HEK293 (cell line): ENCODE data around the gene C13orf46.

Experiments used
- CTCF ChIP-seq: fragments of 450-650 bp; formaldehyde crosslinking; IDR thresholded peaks from 2 replicates; pipeline ENCODE4 v1.5.1; 2016; ENCODE audit warnings: missing biosample characterization, missing genetic modification characterization
- PRDM10 ChIP-seq: fragments of 450-650 bp; formaldehyde crosslinking; IDR thresholded peaks from 2 replicates; pipeline ENCODE4 v1.5.1; 2016; ENCODE audit warnings: missing biosample characterization, missing genetic modification characterization
- ZNF394 ChIP-seq: fragments of 450-650 bp; formaldehyde crosslinking; IDR thresholded peaks from 2 replicates; pipeline ENCODE4 v1.5.1; 2016; ENCODE audit warnings: missing biosample characterization, missing genetic modification characterization, mild to moderate bottlenecking, moderate library complexity, borderline replicate concordance
- ZNF518A ChIP-seq: fragments of 450-650 bp; formaldehyde crosslinking; conservative IDR thresholded peaks from 2 replicates; pipeline ENCODE4 v1.5.1; 2016; ENCODE audit warnings: low read depth, missing biosample characterization, missing genetic modification characterization
- ZNF629 ChIP-seq: fragments of 450-650 bp; formaldehyde crosslinking; IDR thresholded peaks from 2 replicates; pipeline ENCODE4 v1.5.1; 2017; ENCODE audit warnings: missing biosample characterization, missing genetic modification characterization
- ZNF670 ChIP-seq: fragments of 450-650 bp; formaldehyde crosslinking; IDR thresholded peaks from 2 replicates; pipeline ENCODE4 v1.5.1; 2016; ENCODE audit warnings: missing biosample characterization, missing genetic modification characterization, low read depth
- ZNF830 ChIP-seq: fragments of 450-650 bp; IDR thresholded peaks from 2 replicates; pipeline ENCODE4 v1.5.0; 2018; ENCODE audit warnings: missing biosample characterization, missing genetic modification characterization, low read depth, mild to moderate bottlenecking, moderate library complexity

GRCh38 chr13:113969311-113969972 lies 4.4 kb downstream of the C13orf46 start:
- TF ChIP-seq ZNF394 (no peak), ZNF670 (tag by site-specific recombination) (no peak), ZNF518A (no peak), CTCF (no peak), PRDM10 (tag by site-specific recombination) (no peak), ZNF830 (tag by site-specific recombination) (no peak), ZNF629 (tag by site-specific recombination) (no peak)
